ENCODE data around the gene PHACTR2.
"Not testable (repeated sequence)": the region's sequence is repeated elsewhere in the genome, so short reads cannot be mapped to it uniquely, and the experiment has no call there.

GRCh38 chr6:143666007-143666406 is 11.8 kb upstream of the PHACTR2 start:
- not testable (repeated sequence) for TF ChIP-seq POLR2A, CTCF (IDR thresholded peaks at IDR 0.05)

Data from body of pancreas (tissue), 4 donors.